ENCODE measurements around the gene AQP7.

AQP7 gene

GRCh38 chr9:33354651-33355211 is 47.6 kb downstream of the AQP7 start:
- TF ChIP-seq CTCF (IDR thresholded peaks at IDR 0.05; ENCODE audit: insufficient read depth, low read depth, low read length, missing control alignments), result no peak
- no peak for DNase-seq (ENCODE audit: low read depth)
- no peak overlapping the region for H3K4me3 ChIP-seq (ENCODE audit: low read length)

- H3K4me3 ChIP-seq (ENCODE audit: low read length), result no peak overlapping the region
- DNase-seq (ENCODE audit: low read depth), result no peak
- no peak for TF ChIP-seq CTCF (IDR thresholded peaks at IDR 0.05; ENCODE audit: insufficient read depth, low read depth, low read length, missing control alignments)
Observed at GRCh38 chr9:33351547-33351946, 50.8 kb downstream of the AQP7 start.

GRCh38 chr9:33350310-33350709 is 52.1 kb downstream of the AQP7 start:
- TF ChIP-seq CTCF (IDR thresholded peaks at IDR 0.05; ENCODE audit: insufficient read depth, low read depth, low read length, missing control alignments), result no peak
- peak; percentile 66 for DNase-seq (ENCODE audit: low read depth)
- no peak overlapping the region for H3K4me3 ChIP-seq (ENCODE audit: low read length)

GRCh38 chr9:33349743-33350142 is 52.6 kb downstream of the AQP7 start:
- no peak overlapping the region for H3K4me3 ChIP-seq (ENCODE audit: low read length)
- no peak for TF ChIP-seq CTCF (IDR thresholded peaks at IDR 0.05; ENCODE audit: insufficient read depth, low read depth, low read length, missing control alignments)
- DNase-seq (ENCODE audit: low read depth), result no peak

GRCh38 chr9:33348998-33349397 is 53.4 kb downstream of the AQP7 start:
- TF ChIP-seq CTCF (IDR thresholded peaks at IDR 0.05; ENCODE audit: insufficient read depth, low read depth, low read length, missing control alignments), result no peak
- no peak overlapping the region for H3K4me3 ChIP-seq (ENCODE audit: low read length)
- no peak for DNase-seq (ENCODE audit: low read depth)

- H3K4me3 ChIP-seq (ENCODE audit: low read length), result no peak overlapping the region
- TF ChIP-seq CTCF (IDR thresholded peaks at IDR 0.05; ENCODE audit: insufficient read depth, low read depth, low read length, missing control alignments), result no peak
- no peak for DNase-seq (ENCODE audit: low read depth)
Observed at GRCh38 chr9:33346564-33346963, 55.8 kb downstream of the AQP7 start.

- DNase-seq (ENCODE audit: low read depth), result no peak
- H3K4me3 ChIP-seq (ENCODE audit: low read length), result no peak overlapping the region
- TF ChIP-seq CTCF (IDR thresholded peaks at IDR 0.05; ENCODE audit: insufficient read depth, low read depth, low read length, missing control alignments), result no peak
Observed at GRCh38 chr9:33344145-33344544, 58.2 kb downstream of the AQP7 start.
